ENCODE measurements around the gene GSC2.

- no peak for TF ChIP-seq POLR2A (IDR thresholded peaks at IDR 0.05)
- TF ChIP-seq, protein P1, sequence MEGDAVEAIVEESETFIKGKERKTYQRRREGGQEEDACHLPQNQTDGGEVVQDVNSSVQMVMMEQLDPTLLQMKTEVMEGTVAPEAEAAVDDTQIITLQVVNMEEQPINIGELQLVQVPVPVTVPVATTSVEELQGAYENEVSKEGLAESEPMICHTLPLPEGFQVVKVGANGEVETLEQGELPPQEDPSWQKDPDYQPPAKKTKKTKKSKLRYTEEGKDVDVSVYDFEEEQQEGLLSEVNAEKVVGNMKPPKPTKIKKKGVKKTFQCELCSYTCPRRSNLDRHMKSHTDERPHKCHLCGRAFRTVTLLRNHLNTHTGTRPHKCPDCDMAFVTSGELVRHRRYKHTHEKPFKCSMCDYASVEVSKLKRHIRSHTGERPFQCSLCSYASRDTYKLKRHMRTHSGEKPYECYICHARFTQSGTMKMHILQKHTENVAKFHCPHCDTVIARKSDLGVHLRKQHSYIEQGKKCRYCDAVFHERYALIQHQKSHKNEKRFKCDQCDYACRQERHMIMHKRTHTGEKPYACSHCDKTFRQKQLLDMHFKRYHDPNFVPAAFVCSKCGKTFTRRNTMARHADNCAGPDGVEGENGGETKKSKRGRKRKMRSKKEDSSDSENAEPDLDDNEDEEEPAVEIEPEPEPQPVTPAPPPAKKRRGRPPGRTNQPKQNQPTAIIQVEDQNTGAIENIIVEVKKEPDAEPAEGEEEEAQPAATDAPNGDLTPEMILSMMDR (IDR thresholded peaks at IDR 0.05) = no peak
Observed at GRCh38 chr22:19138217-19139000, 11.7 kb downstream of the GSC2 start.

Data from adrenal gland (tissue), 5 donors.